NK-92 (cell line): ENCODE measurements around the gene SCG5.

Source experiments
- DNase-seq: peaks from one replicate; lab custom pipeline; 2025; ENCODE audit not compliant: unreplicated experiment; lab: John Stamatoyannopoulos, UW

SCG5 gene

GRCh38 chr15:32690941-32691688 is 49.6 kb downstream of the SCG5 start:
- no peak for DNase-seq

DNA sequence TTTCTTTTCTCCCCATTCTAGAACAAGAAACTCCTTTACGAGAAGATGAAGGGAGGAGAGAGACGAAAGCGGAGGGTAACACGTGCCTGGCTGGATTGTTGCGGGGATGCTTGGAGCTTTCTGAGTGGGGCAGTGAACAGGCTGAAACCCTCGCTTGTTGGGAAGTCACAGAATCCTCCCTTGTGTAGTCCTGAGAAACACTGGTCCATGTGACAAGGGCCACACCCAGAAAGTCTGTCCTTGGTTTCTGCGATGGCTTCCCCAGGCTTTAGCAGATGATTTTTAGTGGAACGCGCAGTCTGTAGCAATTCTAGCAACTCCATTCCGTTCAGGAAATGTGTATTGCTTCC is 50.2 kb downstream of the SCG5 start:
- DNase-seq = no peak

GRCh38 chr15:32692286-32692685 is 50.8 kb downstream of the SCG5 start:
- DNase-seq = no peak

GRCh38 chr15:32694222-32694983 is 52.9 kb downstream of the SCG5 start:
- DNase-seq = no peak

DNA sequence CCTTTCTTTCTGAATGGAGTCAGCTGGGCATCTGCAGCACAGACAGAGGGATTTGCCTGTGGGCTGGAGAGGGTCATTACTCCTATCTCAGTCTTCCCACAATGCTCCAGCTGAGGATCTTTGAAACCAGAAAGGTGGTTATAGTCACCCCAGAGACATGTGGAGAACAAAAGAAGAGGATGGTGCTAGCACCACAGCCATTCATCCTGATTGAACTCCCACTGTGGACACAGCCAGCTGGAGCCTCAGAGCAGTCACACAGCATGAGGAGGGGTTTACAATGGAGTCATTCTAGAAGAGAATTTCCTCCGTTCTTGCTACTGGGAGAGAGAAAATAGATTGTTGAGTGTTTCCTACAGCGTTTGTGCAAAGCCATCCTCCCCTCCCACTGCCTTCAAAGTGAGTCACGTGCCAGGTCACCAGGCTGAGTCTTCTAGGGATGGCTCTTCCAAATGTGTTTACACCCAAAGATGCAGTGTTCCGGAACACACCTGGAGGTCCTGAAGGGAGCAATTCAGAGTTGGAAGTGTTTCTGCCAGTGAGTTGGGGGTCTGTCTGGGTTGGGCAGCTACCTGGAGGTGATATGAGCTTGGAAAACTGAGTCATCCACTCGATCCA is 57.4 kb downstream of the SCG5 start:
- DNase-seq = no peak

DNA sequence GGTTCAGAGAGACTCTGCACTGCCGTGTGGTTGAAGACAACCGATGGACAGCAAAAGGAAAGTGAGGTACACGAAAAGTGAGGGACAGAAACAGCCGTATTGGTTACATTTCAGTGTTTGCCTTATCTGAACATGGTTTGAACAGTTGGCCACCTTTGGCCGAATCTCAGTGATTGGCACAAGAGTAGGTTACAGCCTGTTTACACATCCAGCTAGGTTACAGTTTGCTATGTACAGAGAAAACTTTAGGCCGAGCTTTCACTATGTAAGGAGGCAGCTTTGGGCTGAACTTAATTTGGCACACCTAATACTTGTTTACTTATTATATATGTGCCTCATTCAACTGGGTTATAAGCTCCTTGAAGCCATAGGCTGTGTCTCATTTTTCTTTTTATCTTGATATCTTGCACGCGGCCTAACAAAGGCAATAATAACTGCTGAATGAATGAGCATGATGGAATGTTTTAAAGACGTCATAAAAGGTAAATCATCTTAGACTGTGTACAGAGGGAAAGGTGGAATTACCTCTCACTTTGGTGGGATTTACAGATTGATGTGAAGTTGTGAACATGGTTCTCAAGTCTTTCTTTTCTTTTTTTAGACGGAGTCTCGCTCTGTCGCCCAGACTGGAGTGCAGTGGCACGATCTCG is 59.1 kb downstream of the SCG5 start:
- no peak for DNase-seq

DNA sequence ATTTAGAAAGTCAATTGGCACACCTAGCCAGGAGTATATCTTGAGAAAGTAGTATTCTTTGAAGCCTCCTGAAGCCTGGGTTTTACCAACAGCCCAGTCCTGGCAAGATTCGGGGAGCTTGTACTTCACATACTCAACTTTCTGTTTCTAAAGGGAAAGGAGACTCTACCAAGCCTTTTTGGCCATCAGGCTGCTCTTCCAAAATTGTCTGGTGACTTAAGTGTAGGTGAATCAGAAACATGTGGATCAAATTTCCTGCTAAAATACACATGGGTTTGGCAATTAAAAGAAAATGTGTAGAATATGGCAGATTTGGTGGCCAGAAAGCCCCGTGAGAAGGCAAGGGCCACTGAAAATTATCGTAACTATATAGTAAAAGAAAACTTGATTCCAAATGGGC is 60.4 kb downstream of the SCG5 start:
- no peak for DNase-seq

DNA sequence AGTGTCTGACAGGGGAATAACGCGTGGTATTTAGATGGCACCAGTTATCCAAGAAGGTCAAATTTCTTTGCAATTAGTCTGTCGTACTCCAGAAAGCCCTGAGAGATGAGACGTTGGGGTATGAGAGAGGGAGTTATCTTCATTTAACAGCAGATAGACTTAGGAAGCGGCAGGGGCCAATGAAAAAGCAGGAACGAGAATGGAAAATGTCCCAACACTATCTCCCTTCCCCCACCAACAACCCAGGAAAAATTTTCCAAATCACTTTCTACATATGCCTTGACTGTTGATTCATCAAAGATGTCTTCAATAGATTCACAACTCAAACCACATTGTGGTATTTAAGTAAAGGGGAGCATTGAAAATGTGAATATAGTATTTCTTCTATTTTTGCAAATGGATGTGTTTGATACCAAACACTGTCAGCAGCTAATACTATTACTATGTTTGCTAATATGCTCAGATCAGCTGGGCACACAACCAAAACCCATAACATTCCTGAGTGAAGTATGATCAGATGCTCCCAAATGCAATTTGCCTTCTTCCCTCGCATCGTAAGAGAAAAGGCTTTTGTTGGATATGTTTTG is 63.0 kb downstream of the SCG5 start:
- DNase-seq = no peak

GRCh38 chr15:32705446-32705845 is 63.9 kb downstream of the SCG5 start:
- DNase-seq = no peak

DNA sequence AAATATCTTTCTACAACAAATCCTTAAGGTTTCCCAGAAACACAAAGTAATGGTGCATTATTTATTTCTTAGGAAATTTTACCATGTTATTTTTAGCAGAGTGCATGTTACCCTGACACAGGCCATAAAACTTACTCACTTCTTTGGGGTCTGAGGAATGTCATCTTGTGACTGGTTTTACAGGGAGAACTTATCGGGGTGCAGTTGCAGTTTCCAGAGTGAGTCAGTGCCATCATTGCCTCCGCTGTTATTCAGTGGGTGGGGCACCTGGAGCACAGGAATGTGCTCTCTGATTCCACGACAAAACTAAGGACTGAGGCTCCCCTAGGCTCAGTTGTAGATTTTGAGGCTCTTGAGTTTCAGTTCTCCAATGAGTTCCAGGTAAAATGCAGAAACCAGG is 65.2 kb downstream of the SCG5 start:
- no peak for DNase-seq

DNA sequence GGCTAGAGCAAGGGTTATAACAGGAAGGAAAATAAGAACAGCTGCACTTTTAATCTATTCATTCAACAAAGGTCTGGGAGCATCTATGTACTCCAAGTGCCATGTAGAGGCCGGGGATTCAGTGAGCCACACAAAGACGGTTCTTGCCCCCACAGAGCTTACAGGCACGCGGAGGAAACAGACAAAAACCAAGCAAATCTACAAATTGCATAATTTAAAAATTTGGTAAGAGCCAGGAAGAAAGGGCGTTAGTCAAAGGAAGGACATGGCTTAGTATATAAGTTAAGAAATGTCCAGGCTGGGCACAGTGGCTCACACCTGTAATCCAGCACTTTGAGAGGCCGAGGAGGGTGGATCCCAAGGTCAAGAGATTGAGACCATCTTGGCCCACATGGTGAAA is 65.9 kb downstream of the SCG5 start:
- DNase-seq = no peak

DNA sequence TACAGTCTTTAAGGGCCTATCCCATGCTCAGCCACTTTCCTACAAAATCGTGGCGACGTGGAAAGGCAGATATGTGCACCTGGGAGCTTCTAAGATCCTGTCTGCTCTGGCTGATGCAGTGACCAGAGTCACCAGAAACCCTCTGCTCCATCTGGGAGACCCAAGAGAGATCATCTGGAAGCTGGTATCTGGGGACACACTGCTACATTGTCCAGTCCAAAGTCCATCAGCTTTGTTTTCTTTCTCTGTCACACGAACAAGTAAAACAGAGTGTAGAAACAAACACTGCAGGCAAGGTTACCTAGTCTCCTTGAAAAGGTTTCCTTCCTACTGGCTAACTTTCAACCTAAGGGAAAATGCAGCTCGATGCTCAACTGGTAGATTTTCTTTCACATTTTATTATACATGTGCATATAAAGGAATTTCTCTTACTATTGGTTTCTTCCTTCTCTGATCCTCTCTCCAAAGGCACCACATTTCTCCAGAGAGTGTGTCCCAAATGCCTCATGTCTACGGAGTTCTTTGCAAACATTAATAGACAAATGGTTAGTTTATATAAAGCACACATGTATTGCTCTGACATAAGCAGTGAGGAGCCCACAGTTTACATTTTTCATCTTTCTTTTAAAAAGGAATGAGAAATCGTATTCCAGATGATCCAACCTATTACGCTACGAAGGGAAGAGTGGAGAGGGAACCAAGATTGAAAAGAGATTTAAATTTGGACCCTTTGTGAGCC is 68.0 kb downstream of the SCG5 start:
- no peak for DNase-seq

DNA sequence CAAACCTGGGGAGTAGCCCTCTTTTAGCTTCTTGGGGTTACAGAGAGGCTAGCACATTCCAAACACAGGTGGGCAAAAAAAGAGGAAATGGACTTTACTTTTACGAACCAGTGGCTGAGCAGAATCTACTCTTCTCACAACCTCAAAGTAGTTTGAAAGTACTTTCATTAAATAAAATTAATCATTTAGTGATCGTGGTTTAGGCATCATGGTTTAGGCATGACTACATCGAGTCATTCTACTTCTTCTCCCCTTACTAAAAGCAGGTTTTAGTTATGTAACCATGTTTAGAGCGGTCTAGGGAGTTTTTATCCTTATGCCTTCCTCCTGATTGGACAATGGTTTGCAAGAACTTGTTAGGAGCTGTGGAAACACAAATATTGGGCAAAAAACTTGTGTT is 73.8 kb downstream of the SCG5 start:
- DNase-seq = no peak

GRCh38 chr15:32716216-32716914 is 74.9 kb downstream of the SCG5 start:
- DNase-seq = no peak

- no peak for DNase-seq
Measured at GRCh38 chr15:32716915-32717425, 75.5 kb downstream of the SCG5 start.

GRCh38 chr15:32717426-32718226 is 76.1 kb downstream of the SCG5 start, which contains the start of gene GREM1:
TSS of gene GREM1 (plus strand) at chr15:32718004. CDS start at chr15:32730691, 12,687 bp downstream.
- no peak for DNase-seq

DNA sequence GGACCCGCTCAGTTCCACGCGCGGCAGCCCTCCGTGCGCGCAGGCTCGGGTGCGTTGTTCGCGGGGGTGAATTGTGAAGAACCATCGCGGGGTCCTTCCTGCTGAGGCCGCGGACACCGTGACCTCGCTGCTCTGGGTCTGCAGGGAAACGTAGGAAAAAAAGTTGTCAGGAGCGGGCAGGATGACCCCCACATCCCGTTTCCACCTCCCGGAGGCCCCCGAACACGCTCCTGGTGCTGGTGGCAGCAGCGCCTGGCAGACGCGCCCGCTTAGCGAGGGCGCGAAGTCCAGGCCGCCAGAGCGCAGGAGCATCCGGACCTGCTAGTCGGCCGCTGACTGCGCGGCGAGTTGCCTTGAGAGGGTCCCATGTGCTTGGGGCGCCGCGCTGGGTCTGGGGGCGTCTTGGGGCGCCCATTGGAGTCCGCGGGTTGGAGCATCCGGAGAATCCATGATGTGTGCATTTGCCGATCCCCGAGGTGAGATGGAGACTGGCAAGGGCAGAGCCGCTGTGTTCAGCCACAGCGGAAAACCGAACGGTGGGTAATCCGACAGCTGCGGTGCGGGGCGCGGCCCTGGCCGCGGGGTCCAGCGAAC is 76.8 kb downstream of the SCG5 start:
- DNase-seq = no peak
